VCaP (cell line): ENCODE data around the gene CYP4V2.

Experiments
- H3K27ac ChIP-seq: fragments of 450-650 bp; 2 replicates; pipeline ENCODE4 v1.5.1; 2017
- TF ChIP-seq, protein P1 (sequence below): fragments of 450-650 bp; conservative IDR thresholded peaks from 2 replicates; pipeline ENCODE4 v1.5.1; 2017; ENCODE audit warnings: mild to moderate bottlenecking, moderate library complexity

The CYP4V2 gene

DNA sequence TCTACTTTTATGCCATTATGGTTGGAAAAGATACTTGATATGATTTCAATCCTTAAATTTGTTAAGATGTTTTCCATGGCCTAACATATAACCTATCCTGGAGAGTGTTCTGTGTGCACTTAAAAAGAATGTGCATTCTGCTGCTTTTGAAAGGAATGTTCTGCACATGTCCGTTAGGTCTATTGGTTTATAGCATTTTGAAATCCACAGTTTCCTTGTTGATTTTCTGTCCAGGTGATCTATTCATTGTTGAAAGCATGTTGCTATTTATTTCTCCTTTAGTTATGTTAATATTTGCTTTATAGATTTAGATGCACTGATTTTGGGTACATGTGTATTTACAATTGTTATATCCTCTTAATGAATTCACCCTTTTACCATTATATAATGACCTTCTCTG is 30.3 kb downstream of the CYP4V2 start:
- TF ChIP-seq, protein P1, sequence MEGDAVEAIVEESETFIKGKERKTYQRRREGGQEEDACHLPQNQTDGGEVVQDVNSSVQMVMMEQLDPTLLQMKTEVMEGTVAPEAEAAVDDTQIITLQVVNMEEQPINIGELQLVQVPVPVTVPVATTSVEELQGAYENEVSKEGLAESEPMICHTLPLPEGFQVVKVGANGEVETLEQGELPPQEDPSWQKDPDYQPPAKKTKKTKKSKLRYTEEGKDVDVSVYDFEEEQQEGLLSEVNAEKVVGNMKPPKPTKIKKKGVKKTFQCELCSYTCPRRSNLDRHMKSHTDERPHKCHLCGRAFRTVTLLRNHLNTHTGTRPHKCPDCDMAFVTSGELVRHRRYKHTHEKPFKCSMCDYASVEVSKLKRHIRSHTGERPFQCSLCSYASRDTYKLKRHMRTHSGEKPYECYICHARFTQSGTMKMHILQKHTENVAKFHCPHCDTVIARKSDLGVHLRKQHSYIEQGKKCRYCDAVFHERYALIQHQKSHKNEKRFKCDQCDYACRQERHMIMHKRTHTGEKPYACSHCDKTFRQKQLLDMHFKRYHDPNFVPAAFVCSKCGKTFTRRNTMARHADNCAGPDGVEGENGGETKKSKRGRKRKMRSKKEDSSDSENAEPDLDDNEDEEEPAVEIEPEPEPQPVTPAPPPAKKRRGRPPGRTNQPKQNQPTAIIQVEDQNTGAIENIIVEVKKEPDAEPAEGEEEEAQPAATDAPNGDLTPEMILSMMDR = no peak
- no peak overlapping the region for H3K27ac ChIP-seq

DNA sequence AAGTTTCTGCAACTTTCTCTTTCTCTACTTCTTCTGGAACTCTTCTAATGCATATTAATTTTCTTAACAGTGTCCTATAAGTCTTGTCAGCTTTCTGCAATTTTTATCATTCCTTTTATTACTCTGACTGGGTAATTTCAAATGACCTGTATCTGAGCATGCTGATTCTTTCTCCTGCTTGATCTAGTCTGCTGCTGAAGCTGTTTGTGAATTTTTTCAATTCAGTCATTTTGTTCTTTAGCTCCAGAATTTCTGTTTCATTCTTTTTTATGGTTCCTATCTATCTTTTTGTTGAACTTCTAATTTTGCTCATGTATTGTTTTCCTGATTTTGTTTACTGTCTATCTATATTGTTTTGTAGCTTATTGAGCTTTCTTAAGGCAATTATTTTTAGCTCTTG is 34.5 kb downstream of the CYP4V2 start:
- no peak overlapping the region for H3K27ac ChIP-seq
- TF ChIP-seq, protein P1 = no peak

DNA sequence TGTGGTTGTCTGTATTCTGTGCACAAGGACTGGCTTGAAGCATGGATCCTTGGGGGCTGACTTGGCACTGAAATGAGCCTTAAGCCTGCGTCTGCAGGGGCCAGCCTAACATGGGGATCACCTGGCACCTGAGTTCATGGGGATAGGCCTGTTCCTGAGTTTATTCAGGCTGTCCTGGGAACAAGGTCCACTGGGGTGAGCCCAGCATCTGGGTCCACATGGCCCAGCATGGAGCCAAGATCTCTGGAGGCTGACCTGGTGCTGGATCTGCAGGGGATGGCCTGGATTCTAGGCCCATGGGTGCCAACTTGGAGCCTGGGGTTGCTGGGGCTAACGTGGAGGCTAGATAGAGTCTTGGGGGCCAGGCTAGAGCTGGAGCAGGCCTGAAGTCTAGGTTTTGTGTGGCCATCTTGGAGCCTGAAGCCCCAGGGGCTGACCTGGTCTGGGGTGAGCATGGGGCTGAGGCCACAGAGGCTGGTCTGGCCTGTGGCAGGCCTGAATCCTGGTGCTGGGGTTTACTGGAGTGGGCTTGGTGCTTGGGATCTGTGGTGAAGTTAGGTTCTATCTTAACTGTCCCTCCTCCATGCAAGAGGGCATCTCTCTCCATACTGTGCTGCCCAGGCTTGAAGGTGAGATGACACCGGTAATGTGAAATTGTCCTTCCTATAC is 35.3 kb downstream of the CYP4V2 start:
- peak overlapping the region; percentile 43; the same call in 1 of the 2 replicates for H3K27ac ChIP-seq

DNA sequence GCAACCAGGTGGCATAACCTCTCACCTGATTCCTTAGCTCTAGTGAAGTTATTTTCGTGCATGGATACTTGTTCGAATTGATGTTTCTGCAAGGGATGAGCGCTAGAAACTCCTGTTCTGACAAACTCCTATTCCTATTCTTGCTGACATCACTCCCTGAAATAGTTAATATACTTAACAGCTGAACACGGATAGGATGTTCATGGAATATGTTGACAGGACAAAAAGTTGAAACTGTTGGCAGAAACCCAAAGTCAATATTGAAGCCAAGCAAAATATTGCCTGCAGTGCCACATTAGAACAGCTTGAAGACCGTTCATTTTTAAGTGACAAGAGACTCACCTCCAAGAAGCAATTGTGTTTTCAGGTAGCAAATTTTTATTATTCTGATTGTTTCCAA is 35.9 kb downstream of the CYP4V2 start, which contains the start of gene KLKB1:
Gene KLKB1, plus strand, starts transcription at position 287 of the 400 bp plus-strand sequence. CDS start 689 bp downstream, outside the sequence.
- TF ChIP-seq, protein P1 = no peak
- H3K27ac ChIP-seq = peak within 1 kb of the TSS; percentile 43; the same call in 1 of the 2 replicates

More for the DNA sequence above, 35.3 kb downstream of the CYP4V2 start:
- TF ChIP-seq, protein P1 = no peak

DNA sequence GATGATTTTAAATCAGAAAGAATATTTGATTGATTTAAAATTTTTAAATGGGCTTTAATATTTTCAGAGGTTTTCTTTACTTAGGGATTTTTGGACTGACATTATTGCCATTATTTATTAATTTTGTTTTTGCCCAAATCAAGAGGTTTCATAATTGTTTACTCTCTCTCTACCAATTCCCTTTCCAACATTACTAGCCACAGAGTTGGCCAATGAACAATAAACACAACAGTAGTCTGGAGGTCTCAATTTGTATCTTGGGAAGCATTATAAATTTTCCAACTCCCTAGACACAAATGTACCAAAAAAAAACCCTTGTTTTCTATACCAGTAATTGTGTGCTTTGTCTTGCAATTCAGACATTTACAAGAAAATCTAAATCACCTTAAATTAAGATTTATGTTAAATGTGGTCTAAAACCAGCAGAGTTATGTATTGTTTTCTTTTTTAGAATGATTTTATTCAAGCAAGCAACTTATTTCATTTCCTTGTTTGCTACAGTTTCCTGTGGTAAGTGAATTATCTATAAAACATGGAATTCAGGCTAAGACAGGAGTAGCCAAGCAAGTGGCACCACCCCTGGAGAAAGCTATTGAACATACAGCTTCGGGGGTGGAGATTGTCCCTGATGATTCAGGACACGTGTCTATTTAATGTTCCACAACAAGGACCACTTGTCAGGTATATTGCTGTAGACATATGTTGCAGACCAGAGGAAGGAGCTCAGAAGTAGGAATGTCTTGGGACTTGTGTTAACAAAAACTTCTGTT is 36.6 kb downstream of the CYP4V2 start:
- TF ChIP-seq, protein P1 = no peak
- no peak overlapping the region for H3K27ac ChIP-seq

DNA sequence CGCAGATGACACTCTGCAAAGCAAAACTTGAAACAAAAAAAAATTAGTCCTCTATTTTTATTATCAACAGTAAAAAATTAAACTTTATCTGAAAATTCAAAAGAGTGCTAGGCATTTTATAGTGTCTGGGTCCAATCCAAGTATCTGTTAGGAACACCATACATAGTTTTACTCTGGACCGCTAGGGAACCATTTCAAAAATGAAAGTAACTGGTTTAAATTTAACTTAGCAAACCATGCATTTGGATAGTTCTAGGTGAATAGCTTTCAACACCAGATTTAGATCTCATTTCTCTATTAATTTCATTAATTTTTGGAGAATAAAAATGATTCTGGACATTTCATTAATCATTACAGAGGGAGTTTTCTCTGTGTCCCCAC is 37.1 kb downstream of the CYP4V2 start:
- H3K27ac ChIP-seq = no peak overlapping the region
- TF ChIP-seq, protein P1 = no peak

DNA sequence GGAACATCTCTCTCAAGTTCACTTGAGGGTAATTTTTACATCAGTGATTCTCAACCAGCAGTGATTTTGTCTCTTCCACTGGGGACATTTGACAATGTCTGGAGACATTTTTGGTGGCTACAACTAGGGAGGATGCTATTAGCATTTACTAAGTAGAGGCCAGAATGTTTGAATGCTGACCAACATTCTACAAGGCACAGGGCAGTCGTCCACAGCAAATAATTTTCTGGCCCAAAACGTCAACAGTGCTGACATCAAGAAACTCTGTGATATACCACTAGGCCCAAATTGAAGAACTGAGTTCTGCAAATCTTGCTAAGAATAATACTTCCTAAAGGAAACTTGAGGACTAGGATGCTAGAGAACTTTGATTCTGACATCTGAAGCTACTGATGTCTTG is 43.0 kb downstream of the CYP4V2 start:
- TF ChIP-seq, protein P1 = no peak

More for the DNA sequence above, 43.0 kb downstream of the CYP4V2 start:
- H3K27ac ChIP-seq = no peak overlapping the region
